Bronchial epithelial cell (primary cell): ENCODE data around the gene AK3. TPM values are rescaled to one million over a fixed set of nuclear protein-coding genes. Genes with fewer than 3 reads are reported as not detected.
A peak's percentile ranks its signal among the peaks of the same experiment; 100 is the strongest.

Source experiments
- DNase-seq: peaks from one replicate; pipeline ENCODE4 v3.0.0-alpha.2; 2010; ENCODE audit warnings: low read depth
- FAIRE-seq: peaks from 2 replicates; lab custom pipeline; 2011; peaks lifted over from hg19 to GRCh38; lab: Jason Lieb, UNC
- H3K27me3 ChIP-seq: 2 replicates; pipeline ENCODE4 v1.5.1; 2011; ENCODE audit warnings: low read length; ENCODE audit not compliant: control insufficient read depth, insufficient read depth
- H3K36me3 ChIP-seq: 2 replicates; pipeline ENCODE4 v1.5.1; 2011; ENCODE audit warnings: low read length; ENCODE audit not compliant: control insufficient read depth, insufficient read depth
- H3K4me3 ChIP-seq: 2 replicates; pipeline ENCODE4 v1.5.1; 2011; ENCODE audit warnings: mild to moderate bottlenecking, low read depth, low read length, control low read depth
- CTCF ChIP-seq: IDR thresholded peaks from 2 replicates; pipeline ENCODE4 v1.5.1; 2011; ENCODE audit warnings: mild to moderate bottlenecking, moderate library complexity, low read length, control low read depth, inconsistent platforms; ENCODE audit not compliant: insufficient read depth, severe bottlenecking
- total RNA-seq: library from RNA; depleted of rRNA; stranded (reverse); fragments of >200 nt; gene quantifications from 2 replicates; pipeline ENCODE4 v1.2.1, GENCODE V29; 2014

The AK3 gene
- total RNA-seq, 1 donor from 2014 or later = 59.5 TPM

- Histone ChIP-seq H3K36me3 (no peaks in the 10 kb centered on the region), H3K4me3 (no peak overlapping the region), H3K27me3 (no peaks in the 10 kb centered on the region)
- DNase-seq (no peak), FAIRE-seq (no peak)
- no peak for TF ChIP-seq CTCF
Observed at GRCh38 chr9:4768681-4769080, 27.7 kb upstream of the AK3 start.

GRCh38 chr9:4764033-4764432, 23.0 kb upstream of the AK3 start:
- no peaks in the 10 kb centered on the region for H3K27me3 ChIP-seq
- no peak for TF ChIP-seq CTCF
- no peaks in the 10 kb centered on the region for H3K36me3 ChIP-seq
- no peak overlapping the region for H3K4me3 ChIP-seq
- FAIRE-seq = no peak
- DNase-seq = no peak

- no peak for FAIRE-seq
- Histone ChIP-seq H3K27me3 (no peaks in the 10 kb centered on the region), H3K36me3 (no peaks in the 10 kb centered on the region), H3K4me3 (no peak overlapping the region)
- no peak for TF ChIP-seq CTCF
- peak; percentile 17 for DNase-seq
Observed at GRCh38 chr9:4762886-4763541, 22.0 kb upstream of the AK3 start.

- DNase-seq (peak; percentile 77), FAIRE-seq (no peak)
- no peak overlapping the region for H3K4me3 ChIP-seq
- peak; percentile 80 for TF ChIP-seq CTCF
- no peaks in the 10 kb centered on the region for H3K27me3 ChIP-seq
- H3K36me3 ChIP-seq = no peaks in the 10 kb centered on the region
Observed at GRCh38 chr9:4762108-4762885, 21.3 kb upstream of the AK3 start.

GRCh38 chr9:4760122-4760521, 19.1 kb upstream of the AK3 start:
- Histone ChIP-seq H3K27me3 (no peaks in the 10 kb centered on the region), H3K36me3 (no peaks in the 10 kb centered on the region), H3K4me3 (no peak overlapping the region)
- no peak for TF ChIP-seq CTCF
- DNase-seq (no peak), FAIRE-seq (no peak)
